ENCODE results near the gene EDN1. TPM values are rescaled to one million over a fixed set of nuclear protein-coding genes. Genes with fewer than 3 reads are reported as not detected.

EDN1 gene
- polyA plus RNA-seq, 3 donors = 0.11 to 0.71 TPM; not detected in 1

- no peak overlapping the region for H3K27ac ChIP-seq (ENCODE audit: low read depth in 1 of 2, low read length in 2 of 2)
- no peaks in the 10 kb centered on the region for H3K4me1 ChIP-seq (ENCODE audit: control insufficient read depth in 1 of 2, insufficient read depth in 2 of 2, low read length in 2 of 2)
- H3K9me3 ChIP-seq (replicated peaks in 1 of 2; ENCODE audit: control insufficient read depth in 1 of 2, insufficient read depth in 1 of 2, low read length in 2 of 2) = no peaks in the 10 kb centered on the region
- intact Hi-C loops (cut with micrococcal nuclease) = no loop called here
- H3K9ac ChIP-seq (ENCODE audit: insufficient read depth, low read length, poor library complexity, severe bottlenecking) = no peak overlapping the region
- peaks cover 0 to 2% (median 0%) of the 10 kb centered on the region in 7 donors for H3K9me3 Mint-ChIP-seq
- no peak for TF ChIP-seq CTCF (IDR thresholded peaks at IDR 0.05)
- peaks cover 3 to 5% (median 4%) of the 10 kb centered on the region in 3 donors for H3K27me3 Mint-ChIP-seq (ENCODE audit: low read depth in 3 of 3)
- WGBS (ENCODE audit: insufficient coverage) = no CpG with 5 or more reads among the region's 2 CpGs
- H2AFZ ChIP-seq (ENCODE audit: insufficient read depth, low read depth, low read length, poor library complexity, severe bottlenecking) = no peak overlapping the region
- no peak for DNase-seq
- H3K36me3 ChIP-seq (replicated peaks in 1 of 2; ENCODE audit: control insufficient read depth in 1 of 2, insufficient read depth in 2 of 2, low read length in 2 of 2) = no peaks in the 10 kb centered on the region
- H3K79me2 ChIP-seq (ENCODE audit: insufficient read depth, low read length) = no peaks in the 10 kb centered on the region
- no peaks in the 10 kb centered on the region for H3K27me3 ChIP-seq (ENCODE audit: control insufficient read depth in 2 of 2, insufficient read depth in 2 of 2, low read length in 2 of 2)
- H3K4me3 Mint-ChIP-seq = no peak overlapping the region
- H3K4me2 ChIP-seq (replicated peaks; ENCODE audit: extremely low read depth, low read length, poor library complexity, severe bottlenecking) = no peak overlapping the region
- H3K27ac Mint-ChIP-seq = no peak overlapping the region
- no peak overlapping the region for H3K4me3 ChIP-seq (replicated peaks in 1 of 3; ENCODE audit: low read depth in 2 of 3, low read length in 3 of 3)
- no peaks in the 10 kb centered on the region for H4K20me1 ChIP-seq (ENCODE audit: insufficient read depth, low read length)
- H3K4me1 Mint-ChIP-seq = no peaks in the 10 kb centered on the region
- H3K36me3 Mint-ChIP-seq = no peaks in the 10 kb centered on the region
Measured at GRCh38 chr6:12309070-12309469, 18.9 kb downstream of the EDN1 start.

GRCh38 chr6:12311106-12311505, 20.9 kb downstream of the EDN1 start:
- no peak for TF ChIP-seq CTCF (IDR thresholded peaks at IDR 0.05)
- H3K4me3 Mint-ChIP-seq = no peak overlapping the region
- no peaks in the 10 kb centered on the region for H3K9me3 Mint-ChIP-seq
- no peaks in the 10 kb centered on the region for H3K4me1 Mint-ChIP-seq
- no peaks in the 10 kb centered on the region for H3K36me3 Mint-ChIP-seq
- no peak for DNase-seq
- Histone ChIP-seq H3K36me3 (replicated peaks in 1 of 2; ENCODE audit: control insufficient read depth in 1 of 2, insufficient read depth in 2 of 2, low read length in 2 of 2) (no peaks in the 10 kb centered on the region), H3K9ac (ENCODE audit: insufficient read depth, low read length, poor library complexity, severe bottlenecking) (no peak overlapping the region), H3K4me3 (replicated peaks in 1 of 3; ENCODE audit: low read depth in 2 of 3, low read length in 3 of 3) (no peak overlapping the region), H4K20me1 (ENCODE audit: insufficient read depth, low read length) (no peaks in the 10 kb centered on the region), H2AFZ (ENCODE audit: insufficient read depth, low read depth, low read length, poor library complexity, severe bottlenecking) (no peak overlapping the region), H3K27ac (ENCODE audit: low read depth in 1 of 2, low read length in 2 of 2) (no peak overlapping the region), H3K4me1 (ENCODE audit: control insufficient read depth in 1 of 2, insufficient read depth in 2 of 2, low read length in 2 of 2) (no peaks in the 10 kb centered on the region), H3K27me3 (ENCODE audit: control insufficient read depth in 2 of 2, insufficient read depth in 2 of 2, low read length in 2 of 2) (no peaks in the 10 kb centered on the region), H3K4me2 (replicated peaks; ENCODE audit: extremely low read depth, low read length, poor library complexity, severe bottlenecking) (no peak overlapping the region), H3K9me3 (replicated peaks in 1 of 2; ENCODE audit: control insufficient read depth in 1 of 2, insufficient read depth in 1 of 2, low read length in 2 of 2) (no peaks in the 10 kb centered on the region), H3K79me2 (ENCODE audit: insufficient read depth, low read length) (no peaks in the 10 kb centered on the region)
- WGBS (ENCODE audit: insufficient coverage) = 100% methylated on average over 1 of the region's 2 CpGs
- intact Hi-C loops (cut with micrococcal nuclease) = no loop called here
- peak overlapping the region in 1 of 7 donors; percentile 12 for H3K27ac Mint-ChIP-seq
- peaks cover 3 to 9% (median 4%) of the 10 kb centered on the region in 3 donors for H3K27me3 Mint-ChIP-seq (ENCODE audit: low read depth in 3 of 3)

Data from CD14-positive monocyte (primary cell).